ENCODE results near the gene MLX. TPM values are rescaled to one million over a fixed set of nuclear protein-coding genes. Genes with fewer than 3 reads are reported as not detected.

MLX gene
- total and polyA plus RNA-seq, 8 donors: 39.1 to 101 (median 59.5) TPM

- Histone ChIP-seq H3K27me3 (no peaks in the 10 kb centered on the region), H3K4me3 (no peak overlapping the region), H3K9me3 (no peaks in the 10 kb centered on the region), H3K36me3 (peaks cover 14 to 53% (median 33%) of the 10 kb centered on the region in 4 donors), H3K4me1 (peaks cover 67 to 82% (median 77%) of the 10 kb centered on the region in 4 donors), H3K27ac (peak overlapping the region; percentile 80 to 93 (median 91))
- 9 to 23% (median 20%) methylated on average over 4 to 6 of the region's 6 CpGs for WGBS, 5 donors
- TF ChIP-seq CTCF (IDR thresholded peaks at IDR 0.05): no peak
- TF ChIP-seq POLR2A (IDR thresholded peaks at IDR 0.05): no peak
- peak in 1 of 3 donors; percentile 40 for TF ChIP-seq POLR2AphosphoS5 (IDR thresholded peaks at IDR 0.05)
- TF ChIP-seq EP300 (IDR thresholded peaks at IDR 0.05): no peak
- DNase-seq: peak; percentile 69 to 93
- intact Hi-C loops (cut with DNase I; ENCODE audit: low total_unique reads): loop anchor here (10.0 kb wide), 1 partner anchor 194 kb away; no protein-coding TSS in a partner anchor
Measured at GRCh38 chr17:42518755-42519545, 48.0 kb upstream of the MLX start.

- intact Hi-C loops (cut with DNase I; ENCODE audit: low total_unique reads): loop anchor here (10.0 kb wide), 1 partner anchor 195 kb away; no protein-coding TSS in a partner anchor
- H3K27ac ChIP-seq: peak overlapping the region; percentile 80 to 93 (median 91)
- TF ChIP-seq CTCF (IDR thresholded peaks at IDR 0.05) (no peak), POLR2AphosphoS5 (IDR thresholded peaks at IDR 0.05) (peak; percentile 54 to 69 (median 65)), EP300 (IDR thresholded peaks at IDR 0.05) (peak; percentile 66)
- H3K9me3 ChIP-seq: no peaks in the 10 kb centered on the region
- 25 to 36% (median 28%) methylated on average over 9 to 12 of the region's 12 CpGs for WGBS, 5 donors
- peak; percentile 77 to 96 for DNase-seq
- no peaks in the 10 kb centered on the region for H3K27me3 ChIP-seq
- H3K4me3 ChIP-seq: no peak overlapping the region
- H3K4me1 ChIP-seq: peaks cover 67 to 80% (median 72%) of the 10 kb centered on the region in 4 donors
- peaks cover 7 to 44% (median 24%) of the 10 kb centered on the region in 4 donors for H3K36me3 ChIP-seq
Measured at GRCh38 chr17:42519546-42520491, 47.1 kb upstream of the MLX start.

GRCh38 chr17:42520540-42520951 lies 46.4 kb upstream of the MLX start:
- H3K36me3 ChIP-seq: peaks cover 5 to 38% (median 20%) of the 10 kb centered on the region in 4 donors
- no peaks in the 10 kb centered on the region for H3K9me3 ChIP-seq
- no peak for DNase-seq
- peaks cover 67 to 81% (median 71%) of the 10 kb centered on the region in 4 donors for H3K4me1 ChIP-seq
- TF ChIP-seq POLR2A (IDR thresholded peaks at IDR 0.05) (no peak), POLR2AphosphoS5 (IDR thresholded peaks at IDR 0.05) (no peak), EP300 (IDR thresholded peaks at IDR 0.05) (no peak), CTCF (IDR thresholded peaks at IDR 0.05) (no peak)
- intact Hi-C loops (cut with DNase I; ENCODE audit: low total_unique reads): no loop called here
- H3K27ac ChIP-seq: peak overlapping the region; percentile 75 to 93 (median 91)
- 28 to 57% (median 51%) methylated on average over 9 of the region's 9 CpGs for WGBS, 5 donors
- no peak overlapping the region for H3K4me3 ChIP-seq
- no peaks in the 10 kb centered on the region for H3K27me3 ChIP-seq

GRCh38 chr17:42521036-42521435 lies 45.9 kb upstream of the MLX start:
- peaks cover 67 to 83% (median 72%) of the 10 kb centered on the region in 4 donors for H3K4me1 ChIP-seq
- H3K27me3 ChIP-seq: no peaks in the 10 kb centered on the region
- no peak overlapping the region for H3K4me3 ChIP-seq
- H3K36me3 ChIP-seq: peaks cover 5 to 33% (median 18%) of the 10 kb centered on the region in 4 donors
- H3K27ac ChIP-seq: peak overlapping the region; percentile 64 to 93 (median 91)
- H3K9me3 ChIP-seq: no peaks in the 10 kb centered on the region
- intact Hi-C loops (cut with DNase I; ENCODE audit: low total_unique reads): no loop called here
- 56 to 78% (median 61%) methylated on average over 8 of the region's 8 CpGs for WGBS, 5 donors
- no peak for DNase-seq
- TF ChIP-seq EP300 (IDR thresholded peaks at IDR 0.05) (no peak), CTCF (IDR thresholded peaks at IDR 0.05) (no peak), POLR2AphosphoS5 (IDR thresholded peaks at IDR 0.05) (no peak), POLR2A (IDR thresholded peaks at IDR 0.05) (no peak)
